ENCODE data around the gene UNC13A.

The UNC13A gene

GRCh38 chr19:17624314-17624991, 63.7 kb downstream of the UNC13A start:
- no peak for DNase-seq

GRCh38 chr19:17623224-17623935, 64.8 kb downstream of the UNC13A start:
- DNase-seq = no peak

GRCh38 chr19:17620696-17621095, 67.5 kb downstream of the UNC13A start:
- no peak for DNase-seq

- DNase-seq = no peak
Measured at GRCh38 chr19:17618936-17619335, 69.2 kb downstream of the UNC13A start.

GRCh38 chr19:17618281-17618903, 69.8 kb downstream of the UNC13A start:
- no peak for DNase-seq

- no peak for DNase-seq
Measured at GRCh38 chr19:17617807-17618192, 70.4 kb downstream of the UNC13A start.

GRCh38 chr19:17616961-17617806, 71.0 kb downstream of the UNC13A start:
- DNase-seq = no peak

GRCh38 chr19:17616686-17616960, 71.5 kb downstream of the UNC13A start:
- DNase-seq = no peak

GRCh38 chr19:17615889-17616685, 72.1 kb downstream of the UNC13A start:
- DNase-seq = no peak

- no peak for DNase-seq
Measured at GRCh38 chr19:17614476-17614875, 73.7 kb downstream of the UNC13A start.

- no peak for DNase-seq
Measured at GRCh38 chr19:17611462-17612244, 76.5 kb downstream of the UNC13A start.

- no peak for DNase-seq
Measured at GRCh38 chr19:17610384-17610783, 77.8 kb downstream of the UNC13A start.

- DNase-seq = no peak
Measured at GRCh38 chr19:17607936-17608335, 80.2 kb downstream of the UNC13A start.

GRCh38 chr19:17606590-17607185, 81.5 kb downstream of the UNC13A start:
- DNase-seq = no peak

- no peak for DNase-seq
Measured at GRCh38 chr19:17605761-17606589, 82.2 kb downstream of the UNC13A start.

GRCh38 chr19:17605117-17605516, 83.0 kb downstream of the UNC13A start:
- no peak for DNase-seq

GRCh38 chr19:17604372-17605025, 83.7 kb downstream of the UNC13A start:
- DNase-seq = no peak

- no peak for DNase-seq
Measured at GRCh38 chr19:17602872-17603510, 85.2 kb downstream of the UNC13A start.

GRCh38 chr19:17602217-17602616, 85.9 kb downstream of the UNC13A start:
- no peak for DNase-seq

Measured in DMS 273 treated with DMSO at 0.1 percent for 48 hours (cell line).